ENCODE data around the gene DSE.

Gene DSE

GRCh38 chr6:116354236-116354635 lies 16.5 kb upstream of the DSE start:
- Histone ChIP-seq H3K36me3 (no peaks in the 10 kb centered on the region), H3K4me3 (ENCODE audit: low read depth in 1 of 2, low read length in 1 of 2) (no peak overlapping the region), H3K27me3 (no peaks in the 10 kb centered on the region), H3K27ac (no peak overlapping the region), H3K4me1 (ENCODE audit: control insufficient read depth in 1 of 2, insufficient read depth in 1 of 2, low read depth in 1 of 2, low read length in 1 of 2) (no peaks in the 10 kb centered on the region), H3K9me3 (no peaks in the 10 kb centered on the region)
- TF ChIP-seq CTCF (IDR thresholded peaks at IDR 0.05) = no peak

- H3K36me3 ChIP-seq = no peaks in the 10 kb centered on the region
- no peak overlapping the region for H3K4me3 ChIP-seq (ENCODE audit: low read depth in 1 of 2, low read length in 1 of 2)
- no peak for TF ChIP-seq CTCF (IDR thresholded peaks at IDR 0.05)
- H3K9me3 ChIP-seq = no peaks in the 10 kb centered on the region
- no peaks in the 10 kb centered on the region for H3K4me1 ChIP-seq (ENCODE audit: control insufficient read depth in 1 of 2, insufficient read depth in 1 of 2, low read depth in 1 of 2, low read length in 1 of 2)
- H3K27me3 ChIP-seq = no peaks in the 10 kb centered on the region
- H3K27ac ChIP-seq = no peak overlapping the region
Observed at GRCh38 chr6:116355796-116356195, 15.0 kb upstream of the DSE start.

- H3K4me1 ChIP-seq (ENCODE audit: control insufficient read depth in 1 of 2, insufficient read depth in 1 of 2, low read depth in 1 of 2, low read length in 1 of 2) = peaks cover 8 to 9% of the 10 kb centered on the region in 2 experiments
- TF ChIP-seq CTCF (IDR thresholded peaks at IDR 0.05) = no peak
- no peaks in the 10 kb centered on the region for H3K9me3 ChIP-seq
- H3K27me3 ChIP-seq = no peaks in the 10 kb centered on the region
- no peak overlapping the region for H3K4me3 ChIP-seq (ENCODE audit: low read depth in 1 of 2, low read length in 1 of 2)
- H3K27ac ChIP-seq = no peak overlapping the region
- H3K36me3 ChIP-seq = no peaks in the 10 kb centered on the region
Observed at GRCh38 chr6:116359131-116359530, 11.6 kb upstream of the DSE start.

GRCh38 chr6:116359835-116360234 lies 10.9 kb upstream of the DSE start:
- Histone ChIP-seq H3K4me1 (ENCODE audit: control insufficient read depth in 1 of 2, insufficient read depth in 1 of 2, low read depth in 1 of 2, low read length in 1 of 2) (peaks cover 8 to 11% of the 10 kb centered on the region in 2 experiments), H3K27ac (no peak overlapping the region), H3K4me3 (ENCODE audit: low read depth in 1 of 2, low read length in 1 of 2) (no peak overlapping the region), H3K9me3 (no peaks in the 10 kb centered on the region), H3K36me3 (no peaks in the 10 kb centered on the region), H3K27me3 (no peaks in the 10 kb centered on the region)
- TF ChIP-seq CTCF (IDR thresholded peaks at IDR 0.05) = no peak

GRCh38 chr6:116362276-116362675 lies 8.5 kb upstream of the DSE start:
- Histone ChIP-seq H3K36me3 (no peaks in the 10 kb centered on the region), H3K9me3 (no peaks in the 10 kb centered on the region), H3K4me1 (ENCODE audit: control insufficient read depth in 1 of 2, insufficient read depth in 1 of 2, low read depth in 1 of 2, low read length in 1 of 2) (peaks cover 8 to 11% of the 10 kb centered on the region in 2 experiments), H3K27me3 (no peaks in the 10 kb centered on the region), H3K4me3 (ENCODE audit: low read depth in 1 of 2, low read length in 1 of 2) (no peak overlapping the region), H3K27ac (no peak overlapping the region)
- TF ChIP-seq CTCF (IDR thresholded peaks at IDR 0.05) = no peak

GRCh38 chr6:116363759-116364158 lies 7.0 kb upstream of the DSE start:
- H3K9me3 ChIP-seq = no peaks in the 10 kb centered on the region
- H3K36me3 ChIP-seq = no peaks in the 10 kb centered on the region
- no peak overlapping the region for H3K4me3 ChIP-seq (ENCODE audit: low read depth in 1 of 2, low read length in 1 of 2)
- H3K27me3 ChIP-seq = no peaks in the 10 kb centered on the region
- TF ChIP-seq CTCF (IDR thresholded peaks at IDR 0.05) = no peak
- peaks cover 8 to 11% of the 10 kb centered on the region in 2 experiments for H3K4me1 ChIP-seq (ENCODE audit: control insufficient read depth in 1 of 2, insufficient read depth in 1 of 2, low read depth in 1 of 2, low read length in 1 of 2)
- no peak overlapping the region for H3K27ac ChIP-seq
